ENCODE measurements around the gene SPCS1. TPM values are rescaled to one million over a fixed set of nuclear protein-coding genes. Genes with fewer than 3 reads are reported as not detected.

SPCS1 gene
- total and polyA plus RNA-seq, 9 of the 15 experiments (the other 6 are each of a cell fraction or from before 2014, with no cell fraction given), result 73.9 to 567 (median 127) TPM

DNA sequence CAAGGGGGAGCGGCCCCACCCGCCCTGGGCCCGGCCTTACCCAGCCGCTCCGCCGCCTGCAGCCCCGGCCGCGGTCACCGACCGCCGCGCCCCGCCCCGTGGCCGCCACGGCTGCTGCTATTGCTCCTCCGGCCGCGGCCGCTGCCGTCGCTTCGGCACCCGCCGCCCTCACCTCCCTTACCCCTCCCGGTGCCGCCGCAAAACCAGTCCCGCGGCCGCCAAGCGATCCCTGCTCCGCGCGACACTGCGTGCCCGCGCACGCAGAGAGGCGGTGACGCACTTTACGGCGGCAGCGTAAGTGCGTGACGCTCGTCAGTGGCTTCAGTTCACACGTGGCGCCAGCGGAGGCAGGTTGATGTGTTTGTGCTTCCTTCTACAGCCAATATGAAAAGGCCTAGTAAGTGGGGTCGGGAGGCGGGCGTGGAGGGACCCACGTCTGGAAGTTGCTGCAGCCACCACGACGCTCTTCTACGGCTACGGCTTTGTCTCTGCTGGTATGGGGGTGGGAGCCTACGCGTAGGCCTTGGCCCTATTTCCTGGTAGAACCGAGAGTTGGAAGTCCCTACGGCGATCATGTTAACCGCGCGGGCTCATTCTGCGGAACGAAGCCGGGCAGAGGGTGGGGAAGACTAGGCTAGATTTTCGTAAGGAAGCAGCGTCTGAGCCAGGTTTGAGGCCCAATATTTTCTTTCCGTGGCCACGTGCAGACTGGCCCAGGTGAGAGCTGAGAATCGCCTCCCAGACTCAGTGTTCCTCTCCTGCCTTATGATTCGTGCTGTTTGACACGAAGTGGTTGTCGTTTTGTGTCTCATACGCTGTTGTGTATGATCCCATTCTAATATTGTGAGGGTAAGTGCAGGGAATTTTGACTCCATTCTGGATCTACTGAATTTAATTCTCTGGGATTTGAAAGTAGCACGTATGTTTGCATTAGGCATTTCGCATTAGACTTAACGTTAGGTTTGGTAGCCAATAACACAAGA lies 19.9 kb upstream of the SPCS1 start, which contains the start of the genes GNL3 and PBRM1 (continued):
- TF ChIP-seq ZNF584 (CRISPR knock-in tag; IDR thresholded peaks at IDR 0.05; ENCODE audit: low read depth) (no peak), RB1 (IDR thresholded peaks at IDR 0.05; ENCODE audit: low read depth) (peak; percentile 81; the same call in 1 of the 2 replicates), ZNF561 (CRISPR knock-in tag; conservative IDR thresholded peaks at IDR 0.05) (no peak), FOXK1 (CRISPR knock-in tag; IDR thresholded peaks at IDR 0.05; ENCODE audit: borderline replicate concordance) (0 out of 2 replicates have a peak, but pooled peaks have one; percentile 37), SMARCE1 (IDR thresholded peaks at IDR 0.05) (no peak), BCL6 (CRISPR knock-in tag; IDR thresholded peaks at IDR 0.05) (no peak), PHB2 (IDR thresholded peaks at IDR 0.05; ENCODE audit: low read depth) (no peak), TBP (optimal IDR thresholded peaks at IDR 0.05; ENCODE audit: low read depth, low read length) (peak; percentile 94)
- TF ChIP-seq, protein P1, sequence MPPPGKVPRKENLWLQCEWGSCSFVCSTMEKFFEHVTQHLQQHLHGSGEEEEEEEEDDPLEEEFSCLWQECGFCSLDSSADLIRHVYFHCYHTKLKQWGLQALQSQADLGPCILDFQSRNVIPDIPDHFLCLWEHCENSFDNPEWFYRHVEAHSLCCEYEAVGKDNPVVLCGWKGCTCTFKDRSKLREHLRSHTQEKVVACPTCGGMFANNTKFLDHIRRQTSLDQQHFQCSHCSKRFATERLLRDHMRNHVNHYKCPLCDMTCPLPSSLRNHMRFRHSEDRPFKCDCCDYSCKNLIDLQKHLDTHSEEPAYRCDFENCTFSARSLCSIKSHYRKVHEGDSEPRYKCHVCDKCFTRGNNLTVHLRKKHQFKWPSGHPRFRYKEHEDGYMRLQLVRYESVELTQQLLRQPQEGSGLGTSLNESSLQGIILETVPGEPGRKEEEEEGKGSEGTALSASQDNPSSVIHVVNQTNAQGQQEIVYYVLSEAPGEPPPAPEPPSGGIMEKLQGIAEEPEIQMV (tag; conservative IDR thresholded peaks at IDR 0.05; ENCODE audit: low read depth), result no peak
- TF ChIP-seq, protein P2, sequence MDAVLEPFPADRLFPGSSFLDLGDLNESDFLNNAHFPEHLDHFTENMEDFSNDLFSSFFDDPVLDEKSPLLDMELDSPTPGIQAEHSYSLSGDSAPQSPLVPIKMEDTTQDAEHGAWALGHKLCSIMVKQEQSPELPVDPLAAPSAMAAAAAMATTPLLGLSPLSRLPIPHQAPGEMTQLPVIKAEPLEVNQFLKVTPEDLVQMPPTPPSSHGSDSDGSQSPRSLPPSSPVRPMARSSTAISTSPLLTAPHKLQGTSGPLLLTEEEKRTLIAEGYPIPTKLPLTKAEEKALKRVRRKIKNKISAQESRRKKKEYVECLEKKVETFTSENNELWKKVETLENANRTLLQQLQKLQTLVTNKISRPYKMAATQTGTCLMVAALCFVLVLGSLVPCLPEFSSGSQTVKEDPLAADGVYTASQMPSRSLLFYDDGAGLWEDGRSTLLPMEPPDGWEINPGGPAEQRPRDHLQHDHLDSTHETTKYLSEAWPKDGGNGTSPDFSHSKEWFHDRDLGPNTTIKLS (IDR thresholded peaks at IDR 0.05; ENCODE audit: borderline replicate concordance, low read depth), result peak; percentile 91; the same call in 1 of the 2 replicates
- TF ChIP-seq, protein P3, sequence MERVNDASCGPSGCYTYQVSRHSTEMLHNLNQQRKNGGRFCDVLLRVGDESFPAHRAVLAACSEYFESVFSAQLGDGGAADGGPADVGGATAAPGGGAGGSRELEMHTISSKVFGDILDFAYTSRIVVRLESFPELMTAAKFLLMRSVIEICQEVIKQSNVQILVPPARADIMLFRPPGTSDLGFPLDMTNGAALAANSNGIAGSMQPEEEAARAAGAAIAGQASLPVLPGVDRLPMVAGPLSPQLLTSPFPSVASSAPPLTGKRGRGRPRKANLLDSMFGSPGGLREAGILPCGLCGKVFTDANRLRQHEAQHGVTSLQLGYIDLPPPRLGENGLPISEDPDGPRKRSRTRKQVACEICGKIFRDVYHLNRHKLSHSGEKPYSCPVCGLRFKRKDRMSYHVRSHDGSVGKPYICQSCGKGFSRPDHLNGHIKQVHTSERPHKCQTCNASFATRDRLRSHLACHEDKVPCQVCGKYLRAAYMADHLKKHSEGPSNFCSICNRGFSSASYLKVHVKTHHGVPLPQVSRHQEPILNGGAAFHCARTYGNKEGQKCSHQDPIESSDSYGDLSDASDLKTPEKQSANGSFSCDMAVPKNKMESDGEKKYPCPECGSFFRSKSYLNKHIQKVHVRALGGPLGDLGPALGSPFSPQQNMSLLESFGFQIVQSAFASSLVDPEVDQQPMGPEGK (CRISPR knock-in tag; IDR thresholded peaks at IDR 0.05; ENCODE audit: borderline replicate concordance), result no peak
- TF ChIP-seq, protein P4, sequence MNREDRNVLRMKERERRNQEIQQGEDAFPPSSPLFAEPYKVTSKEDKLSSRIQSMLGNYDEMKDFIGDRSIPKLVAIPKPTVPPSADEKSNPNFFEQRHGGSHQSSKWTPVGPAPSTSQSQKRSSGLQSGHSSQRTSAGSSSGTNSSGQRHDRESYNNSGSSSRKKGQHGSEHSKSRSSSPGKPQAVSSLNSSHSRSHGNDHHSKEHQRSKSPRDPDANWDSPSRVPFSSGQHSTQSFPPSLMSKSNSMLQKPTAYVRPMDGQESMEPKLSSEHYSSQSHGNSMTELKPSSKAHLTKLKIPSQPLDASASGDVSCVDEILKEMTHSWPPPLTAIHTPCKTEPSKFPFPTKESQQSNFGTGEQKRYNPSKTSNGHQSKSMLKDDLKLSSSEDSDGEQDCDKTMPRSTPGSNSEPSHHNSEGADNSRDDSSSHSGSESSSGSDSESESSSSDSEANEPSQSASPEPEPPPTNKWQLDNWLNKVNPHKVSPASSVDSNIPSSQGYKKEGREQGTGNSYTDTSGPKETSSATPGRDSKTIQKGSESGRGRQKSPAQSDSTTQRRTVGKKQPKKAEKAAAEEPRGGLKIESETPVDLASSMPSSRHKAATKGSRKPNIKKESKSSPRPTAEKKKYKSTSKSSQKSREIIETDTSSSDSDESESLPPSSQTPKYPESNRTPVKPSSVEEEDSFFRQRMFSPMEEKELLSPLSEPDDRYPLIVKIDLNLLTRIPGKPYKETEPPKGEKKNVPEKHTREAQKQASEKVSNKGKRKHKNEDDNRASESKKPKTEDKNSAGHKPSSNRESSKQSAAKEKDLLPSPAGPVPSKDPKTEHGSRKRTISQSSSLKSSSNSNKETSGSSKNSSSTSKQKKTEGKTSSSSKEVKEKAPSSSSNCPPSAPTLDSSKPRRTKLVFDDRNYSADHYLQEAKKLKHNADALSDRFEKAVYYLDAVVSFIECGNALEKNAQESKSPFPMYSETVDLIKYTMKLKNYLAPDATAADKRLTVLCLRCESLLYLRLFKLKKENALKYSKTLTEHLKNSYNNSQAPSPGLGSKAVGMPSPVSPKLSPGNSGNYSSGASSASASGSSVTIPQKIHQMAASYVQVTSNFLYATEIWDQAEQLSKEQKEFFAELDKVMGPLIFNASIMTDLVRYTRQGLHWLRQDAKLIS (CRISPR knock-in tag; IDR thresholded peaks at IDR 0.05), result peak; percentile 51; the same call in 1 of the 2 replicates

All from K562 (cell line).